Esophagus (tissue), 2 donors: ENCODE results near the gene PAQR6. TPM values are rescaled to one million over a fixed set of nuclear protein-coding genes. Genes with fewer than 3 reads are reported as not detected.
A peak's percentile ranks its signal among the peaks of the same experiment; 100 is the strongest.

ENCODE experiments used
- H3K27ac ChIP-seq, 2 donors: one replicate each; pipeline ENCODE4 v1.5.1; 2013; ENCODE audit warnings: low read depth in 2 of 2, mild to moderate bottlenecking in 2 of 2, inconsistent platforms in 1 of 2, low read length in 1 of 2, moderate library complexity in 1 of 2
- H3K27me3 ChIP-seq, 2 donors: one replicate each; pipeline ENCODE4 v1.6.1; 2013; ENCODE audit warnings: low read length in 2 of 2, control low read depth in 1 of 2, mild to moderate bottlenecking in 1 of 2; ENCODE audit not compliant: insufficient read depth in 2 of 2, control insufficient read depth in 1 of 2
- H3K36me3 ChIP-seq, 2 donors: one replicate each; pipeline ENCODE4 v1.6.1; 2013; ENCODE audit warnings: low read length in 1 of 2; ENCODE audit not compliant: control insufficient read depth in 2 of 2, insufficient read depth in 2 of 2
- H3K4me1 ChIP-seq, 2 donors: one replicate each; pipeline ENCODE4 v1.6.1; 2013; ENCODE audit warnings: low read length in 1 of 2; ENCODE audit not compliant: control insufficient read depth in 2 of 2, insufficient read depth in 2 of 2
- H3K4me3 ChIP-seq, 2 donors: one replicate each; pipeline ENCODE4 v1.5.1; 2013; ENCODE audit warnings: low read length in 2 of 2, mild to moderate bottlenecking in 2 of 2, low read depth in 1 of 2, moderate library complexity in 1 of 2
- H3K9me3 ChIP-seq, 2 donors: one replicate each; pipeline ENCODE4 v1.6.1; 2013; ENCODE audit warnings: mild to moderate bottlenecking in 2 of 2, low read depth in 1 of 2, low read length in 1 of 2, moderate library complexity in 1 of 2; ENCODE audit not compliant: control insufficient read depth in 2 of 2, insufficient read depth in 1 of 2
- WGBS, 2 donors: extraction: QIAGEN DNeasy Blood & Tissue Kit; methylation state at CpG; one replicate each; pipeline ENCODE4 v1.1.7; 2013; 5-methylcytosine and 5-hydroxymethylcytosine counted together
- polyA plus RNA-seq, 2 donors: library from polyadenylated mRNA; stranded (reverse); fragments of 200-250 nt; gene quantifications; one replicate each; pipeline ENCODE4 v1.2.3, GENCODE V29; 2013
- donor health status: healthy with polysubstance abuse.
- donor health status: Bipolar disorder and iron deficiency.

Gene PAQR6
- polyA plus RNA-seq, 2 donors = 3.1 to 7.7 TPM

- no peak overlapping the region for H3K27ac ChIP-seq
- no peaks in the 10 kb centered on the region for H3K27me3 ChIP-seq
- H3K4me1 ChIP-seq = peaks cover 0 to under 1% of the 10 kb centered on the region in 2 donors
- no peak overlapping the region for H3K4me3 ChIP-seq
- WGBS, 2 donors = 82 to 93% methylated on average over 4 of the region's 4 CpGs
- no peaks in the 10 kb centered on the region for H3K9me3 ChIP-seq
- H3K36me3 ChIP-seq = peaks cover 26 to 51% of the 10 kb centered on the region in 2 donors
Measured at GRCh38 chr1:156268336-156268735, 20.5 kb upstream of the PAQR6 start.

- Histone ChIP-seq H3K27me3 (no peaks in the 10 kb centered on the region), H3K9me3 (no peaks in the 10 kb centered on the region), H3K4me3 (no peak overlapping the region), H3K4me1 (peaks cover 0 to 3% of the 10 kb centered on the region in 2 donors), H3K36me3 (peaks cover 29 to 56% of the 10 kb centered on the region in 2 donors), H3K27ac (no peak overlapping the region)
- WGBS, 2 donors = 88 to 92% methylated on average over 13 of the region's 13 CpGs
Measured at GRCh38 chr1:156266051-156266450, 18.2 kb upstream of the PAQR6 start.

GRCh38 chr1:156263288-156263655 lies 15.4 kb upstream of the PAQR6 start:
- Histone ChIP-seq H3K4me1 (peaks cover 0 to 7% of the 10 kb centered on the region in 2 donors), H3K36me3 (peaks cover 52 to 70% of the 10 kb centered on the region in 2 donors), H3K9me3 (no peaks in the 10 kb centered on the region), H3K27me3 (no peaks in the 10 kb centered on the region), H3K4me3 (no peak overlapping the region), H3K27ac (peak overlapping the region; percentile 62 to 90)
- WGBS, 2 donors = 76 to 84% methylated on average over 9 of the region's 9 CpGs

- H3K27ac ChIP-seq = peak overlapping the region; percentile 62 to 90
- H3K4me3 ChIP-seq = no peak overlapping the region
- no peaks in the 10 kb centered on the region for H3K9me3 ChIP-seq
- peaks cover 57 to 71% of the 10 kb centered on the region in 2 donors for H3K36me3 ChIP-seq
- H3K27me3 ChIP-seq = no peaks in the 10 kb centered on the region
- H3K4me1 ChIP-seq = peaks cover 0 to 7% of the 10 kb centered on the region in 2 donors
- 53 to 66% methylated on average over 8 to 9 of the region's 9 CpGs for WGBS, 2 donors
Measured at GRCh38 chr1:156262461-156263287, 14.8 kb upstream of the PAQR6 start.

GRCh38 chr1:156260896-156261295 lies 13.0 kb upstream of the PAQR6 start:
- WGBS, 2 donors = 75 to 88% methylated on average over 2 of the region's 2 CpGs
- Histone ChIP-seq H3K9me3 (no peaks in the 10 kb centered on the region), H3K27me3 (no peaks in the 10 kb centered on the region), H3K27ac (no peak overlapping the region), H3K4me1 (peaks cover 0 to 7% of the 10 kb centered on the region in 2 donors), H3K4me3 (no peak overlapping the region), H3K36me3 (peaks cover 52 to 65% of the 10 kb centered on the region in 2 donors)

GRCh38 chr1:156259805-156260204 lies 11.9 kb upstream of the PAQR6 start:
- H3K36me3 ChIP-seq = peaks cover 46 to 56% of the 10 kb centered on the region in 2 donors
- H3K4me1 ChIP-seq = peaks cover 0 to 7% of the 10 kb centered on the region in 2 donors
- H3K27me3 ChIP-seq = no peaks in the 10 kb centered on the region
- 85 to 86% methylated on average over 3 of the region's 3 CpGs for WGBS, 2 donors
- no peaks in the 10 kb centered on the region for H3K9me3 ChIP-seq
- no peak overlapping the region for H3K4me3 ChIP-seq
- H3K27ac ChIP-seq = no peak overlapping the region

GRCh38 chr1:156258859-156259258 lies 11.0 kb upstream of the PAQR6 start:
- H3K4me3 ChIP-seq = no peak overlapping the region
- H3K27me3 ChIP-seq = no peaks in the 10 kb centered on the region
- 62 to 81% methylated on average over 7 to 8 of the region's 8 CpGs for WGBS, 2 donors
- peaks cover 46 to 56% of the 10 kb centered on the region in 2 donors for H3K36me3 ChIP-seq
- H3K27ac ChIP-seq = peak overlapping the region in 1 of 2 donors; percentile 26
- H3K9me3 ChIP-seq = no peaks in the 10 kb centered on the region
- H3K4me1 ChIP-seq = peaks cover 0 to 7% of the 10 kb centered on the region in 2 donors

GRCh38 chr1:156257711-156258110 lies 9.9 kb upstream of the PAQR6 start:
- Histone ChIP-seq H3K4me1 (peaks cover 0 to 4% of the 10 kb centered on the region in 2 donors), H3K27ac (no peak overlapping the region), H3K36me3 (peaks cover 47 to 61% of the 10 kb centered on the region in 2 donors), H3K27me3 (no peaks in the 10 kb centered on the region), H3K4me3 (no peak overlapping the region), H3K9me3 (no peaks in the 10 kb centered on the region)
- 58 to 80% methylated on average over 2 of the region's 2 CpGs for WGBS, 2 donors

- peaks cover under 1 to 2% of the 10 kb centered on the region in 2 donors for H3K4me1 ChIP-seq
- peaks cover 44 to 66% of the 10 kb centered on the region in 2 donors for H3K36me3 ChIP-seq
- H3K9me3 ChIP-seq = no peaks in the 10 kb centered on the region
- H3K27ac ChIP-seq = no peak overlapping the region
- no peak overlapping the region for H3K4me3 ChIP-seq
- WGBS, 2 donors = 93% methylated on average over 3 of the region's 3 CpGs
- no peaks in the 10 kb centered on the region for H3K27me3 ChIP-seq
Measured at GRCh38 chr1:156253634-156254033, 5.8 kb upstream of the PAQR6 start.

- WGBS, 2 donors = 28 to 43% methylated on average over 3 of the region's 3 CpGs
Measured at GRCh38 chr1:156251527-156251926, 3.7 kb upstream of the PAQR6 start.

More at GRCh38 chr1:156251527-156251926, 3.7 kb upstream of the PAQR6 start:
- no peaks in the 10 kb centered on the region for H3K9me3 ChIP-seq
- H3K4me1 ChIP-seq = peaks cover 2 to 15% of the 10 kb centered on the region in 2 donors
- peaks cover 33 to 52% of the 10 kb centered on the region in 2 donors for H3K36me3 ChIP-seq
- H3K27ac ChIP-seq = no peak overlapping the region
- no peak overlapping the region for H3K4me3 ChIP-seq
- no peaks in the 10 kb centered on the region for H3K27me3 ChIP-seq
